Vagina (tissue), 2 donors: ENCODE results near the gene CCDC81.

ENCODE experiments used
- POLR2A ChIP-seq, 2 donors: fragments of 450-650 bp; IDR thresholded peaks; one replicate each; pipeline ENCODE4 v1.6.1; 2017; ENCODE audit warnings: antibody characterized with exemption in 2 of 2, mild to moderate bottlenecking in 2 of 2, moderate library complexity in 2 of 2
- TF ChIP-seq, protein P1 (sequence below), 3 experiments: fragments of 450-650 bp in 2 of 3; fragments of 200-600 bp in 1 of 3; sonication (generic) in 1 of 3; IDR thresholded peaks; one replicate each; pipeline ENCODE4 v1.5.1; 2017 to 2019; ENCODE audit warnings: antibody characterized with exemption in 3 of 3, mild to moderate bottlenecking in 2 of 3, moderate library complexity in 2 of 3

DNA sequence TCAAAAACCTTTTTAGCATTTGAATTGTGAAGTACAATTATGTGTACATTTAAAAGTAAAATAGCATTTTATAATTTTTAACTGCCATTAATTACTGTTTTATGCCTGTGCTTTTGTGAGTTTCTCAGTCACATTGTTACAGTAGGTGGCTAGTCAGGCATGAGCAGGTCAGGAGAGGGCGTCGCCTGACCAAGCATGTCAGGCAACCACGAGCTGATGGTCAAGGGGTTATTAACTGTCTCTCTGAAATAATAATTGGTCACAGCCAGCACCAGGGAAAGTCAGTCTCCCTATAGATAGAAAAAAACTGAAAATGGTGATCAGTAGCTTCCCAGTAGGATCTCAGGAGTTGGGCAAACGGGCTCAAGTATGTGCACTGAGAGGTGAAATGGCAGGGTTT lies 19.4 kb upstream of the CCDC81 start:
- no peak for TF ChIP-seq POLR2A (IDR thresholded peaks at IDR 0.05)
- TF ChIP-seq, protein P1, sequence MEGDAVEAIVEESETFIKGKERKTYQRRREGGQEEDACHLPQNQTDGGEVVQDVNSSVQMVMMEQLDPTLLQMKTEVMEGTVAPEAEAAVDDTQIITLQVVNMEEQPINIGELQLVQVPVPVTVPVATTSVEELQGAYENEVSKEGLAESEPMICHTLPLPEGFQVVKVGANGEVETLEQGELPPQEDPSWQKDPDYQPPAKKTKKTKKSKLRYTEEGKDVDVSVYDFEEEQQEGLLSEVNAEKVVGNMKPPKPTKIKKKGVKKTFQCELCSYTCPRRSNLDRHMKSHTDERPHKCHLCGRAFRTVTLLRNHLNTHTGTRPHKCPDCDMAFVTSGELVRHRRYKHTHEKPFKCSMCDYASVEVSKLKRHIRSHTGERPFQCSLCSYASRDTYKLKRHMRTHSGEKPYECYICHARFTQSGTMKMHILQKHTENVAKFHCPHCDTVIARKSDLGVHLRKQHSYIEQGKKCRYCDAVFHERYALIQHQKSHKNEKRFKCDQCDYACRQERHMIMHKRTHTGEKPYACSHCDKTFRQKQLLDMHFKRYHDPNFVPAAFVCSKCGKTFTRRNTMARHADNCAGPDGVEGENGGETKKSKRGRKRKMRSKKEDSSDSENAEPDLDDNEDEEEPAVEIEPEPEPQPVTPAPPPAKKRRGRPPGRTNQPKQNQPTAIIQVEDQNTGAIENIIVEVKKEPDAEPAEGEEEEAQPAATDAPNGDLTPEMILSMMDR (IDR thresholded peaks at IDR 0.05), result no peak
